Kidney (tissue), 14 donors: ENCODE results near the gene CD276. TPM values are rescaled to one million over a fixed set of nuclear protein-coding genes. Genes with fewer than 3 reads are reported as not detected.

Experiments used
- DNase-seq, 5 donors: peaks; one replicate each; pipeline ENCODE4 v3.0.0-alpha.2; 2013 to 2020
- FAIRE-seq: peaks from 2 replicates; lab custom pipeline; 2012; peaks lifted over from hg19 to GRCh38; lab: Jason Lieb, UNC
- H3K27ac ChIP-seq, 2 donors: one replicate each; pipeline ENCODE4 v1.7.0; 2013; ENCODE audit warnings: low read depth in 2 of 2, low read length in 2 of 2, inconsistent platforms in 1 of 2
- H3K27me3 ChIP-seq: one replicate; pipeline ENCODE4 v1.7.1; 2013; ENCODE audit warnings: low read length, inconsistent platforms; ENCODE audit not compliant: control insufficient read depth, insufficient read depth
- H3K36me3 ChIP-seq, 3 donors: one replicate each; pipeline versions ENCODE4 v1.7.0 to v1.7.1; 2013; ENCODE audit warnings: low read length in 3 of 3, control low read depth in 1 of 3, inconsistent platforms in 1 of 3; ENCODE audit not compliant: insufficient read depth in 3 of 3, control insufficient read depth in 2 of 3
- H3K4me1 ChIP-seq, 3 donors: one replicate each; pipeline versions ENCODE4 v1.7.0 to v1.7.1; 2013; ENCODE audit warnings: low read length in 3 of 3, inconsistent platforms in 1 of 3, low read depth in 1 of 3; ENCODE audit not compliant: control insufficient read depth in 2 of 3, insufficient read depth in 2 of 3
- H3K4me3 ChIP-seq, 3 donors: one replicate each; pipeline versions ENCODE4 v1.7.0 to v1.8.1; 2013; ENCODE audit warnings: low read length in 3 of 3, control low read depth in 1 of 3, inconsistent platforms in 1 of 3
- H3K9ac ChIP-seq, 3 donors: one replicate each; pipeline versions ENCODE4 v1.7.0 to v1.7.1; 2013; ENCODE audit warnings: low read length in 3 of 3, control low read depth in 1 of 3, inconsistent platforms in 1 of 3
- H3K9me3 ChIP-seq, 3 donors: one replicate each; pipeline versions ENCODE4 v1.7.0 to v1.7.1; 2013; ENCODE audit warnings: low read length in 3 of 3, control low read depth in 1 of 3, inconsistent platforms in 1 of 3; ENCODE audit not compliant: control insufficient read depth in 2 of 3, insufficient read depth in 1 of 3
- CTCF ChIP-seq: IDR thresholded peaks from 3 replicates; pipeline ENCODE4 v1.5.1; 2012; ENCODE audit warnings: mild to moderate bottlenecking, moderate library complexity, borderline replicate concordance; ENCODE audit not compliant: insufficient read depth; ENCODE audit errors: extremely low read depth
- intact Hi-C: fragments of 100-400 bp; cut with DNase I; formaldehyde crosslinking; loops from one replicate; pipeline ENCODE4 v1.11.1; 2022
- polyA plus RNA-seq: library from polyadenylated mRNA; stranded (reverse); fragments of 350-450 nt; fragmentation: Illumina TruSeq; extraction: RNeasy Lipid Tissue Mini Kit (QIAGEN cat#74804); gene quantifications from one replicate; pipeline ENCODE4 v1.2.3, GENCODE V29; 2014; ENCODE audit warnings: low read depth, low replicate concordance; ENCODE audit not compliant: insufficient read depth
- total RNA-seq: library from RNA; stranded (reverse); fragmentation: NEBNext Ultra II Directional; extraction: Animal tissue kit (Norgen Biotek cat#: 25700); gene quantifications from one replicate; pipeline ENCODE4 v1.2.1, GENCODE V29; 2021
- donor health status: control.
- donor health status: control.
- donor health status: control.
- donor health status: control.
- donor health status: control.
- donor health status: DM: yes; HTN: yes; CAD: no.
- donor health status: Normal renal cell carcinoma (clear cell type).

CD276 gene
- total and polyA plus RNA-seq, 2 donors from 2014 or later, result 25.0 to 31.5 TPM

GRCh38 chr15:73687351-73687750 lies 3.2 kb downstream of the CD276 start:
- DNase-seq (no peak), FAIRE-seq (no peak)
- Histone ChIP-seq H3K4me3 (no peak overlapping the region), H3K27me3 (no peaks in the 10 kb centered on the region), H3K27ac (no peak overlapping the region), H3K4me1 (peaks cover 2 to 8% (median 6%) of the 10 kb centered on the region in 3 donors), H3K36me3 (no peaks in the 10 kb centered on the region), H3K9me3 (no peaks in the 10 kb centered on the region), H3K9ac (no peak overlapping the region)
- no peak for TF ChIP-seq CTCF
- intact Hi-C loops, result no loop called here

DNA sequence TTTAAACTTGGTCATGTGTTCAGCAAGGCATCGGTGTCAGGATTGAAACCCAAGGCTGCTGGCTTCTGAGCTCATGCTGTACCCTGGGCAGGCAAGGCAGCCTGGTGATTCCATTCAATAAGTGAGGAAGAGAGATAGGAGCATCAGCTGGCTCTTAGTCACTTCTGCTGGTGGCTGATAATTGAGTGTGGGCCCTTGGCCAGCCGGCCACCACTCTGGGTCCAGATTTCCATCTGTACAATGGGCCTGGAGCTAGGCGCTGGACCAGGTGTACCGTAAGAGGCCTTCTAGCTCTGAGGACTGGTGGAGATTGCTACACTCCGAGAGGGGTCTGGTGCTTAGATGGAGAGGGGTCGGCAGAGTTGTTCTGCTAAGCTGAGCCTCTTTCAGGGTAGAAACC lies 4.3 kb downstream of the CD276 start:
- no peaks in the 10 kb centered on the region for H3K27me3 ChIP-seq
- no peak for DNase-seq
- no peaks in the 10 kb centered on the region for H3K9me3 ChIP-seq
- no peak for TF ChIP-seq CTCF
- no peak for FAIRE-seq
- no peak overlapping the region for H3K9ac ChIP-seq
- H3K4me1 ChIP-seq, result peaks cover 2 to 8% (median 6%) of the 10 kb centered on the region in 3 donors
- H3K4me3 ChIP-seq, result no peak overlapping the region
- H3K27ac ChIP-seq, result no peak overlapping the region
- no peaks in the 10 kb centered on the region for H3K36me3 ChIP-seq
- intact Hi-C loops, result no loop called here

GRCh38 chr15:73691396-73691795 lies 7.2 kb downstream of the CD276 start:
- no peak for FAIRE-seq
- Histone ChIP-seq H3K36me3 (no peaks in the 10 kb centered on the region), H3K9me3 (no peaks in the 10 kb centered on the region), H3K27me3 (no peaks in the 10 kb centered on the region), H3K9ac (no peak overlapping the region), H3K4me1 (peaks cover 0 to 1% (median 0%) of the 10 kb centered on the region in 3 donors), H3K27ac (no peak overlapping the region), H3K4me3 (no peak overlapping the region)
- intact Hi-C loops, result no loop called here
- peak in 2 of 5 donors; percentile 10 to 25 for DNase-seq
- TF ChIP-seq CTCF, result no peak

DNA sequence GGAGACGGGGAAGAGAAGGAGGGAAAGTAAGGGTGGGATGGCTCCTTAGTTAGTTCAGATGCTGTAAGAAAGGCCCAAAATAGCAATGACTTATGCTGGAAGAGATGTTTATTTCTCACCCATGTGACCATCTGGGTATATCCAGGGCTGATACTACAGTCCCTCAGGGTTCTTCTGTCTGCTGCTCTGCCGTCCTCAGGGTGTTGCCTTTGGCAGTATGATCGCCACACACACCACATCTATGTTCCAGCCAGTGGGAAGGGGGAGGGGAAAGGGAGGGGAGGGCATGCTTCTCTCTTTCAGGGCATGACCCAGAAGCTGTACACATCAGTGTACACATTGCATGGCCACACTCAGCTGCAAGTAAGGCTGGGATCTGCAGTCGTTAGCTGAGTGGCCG lies 10.2 kb downstream of the CD276 start:
- Histone ChIP-seq H3K9me3 (no peaks in the 10 kb centered on the region), H3K4me3 (no peak overlapping the region), H3K36me3 (no peaks in the 10 kb centered on the region), H3K9ac (no peak overlapping the region), H3K27me3 (no peaks in the 10 kb centered on the region), H3K27ac (no peak overlapping the region), H3K4me1 (peaks cover 0 to 5% (median 5%) of the 10 kb centered on the region in 3 donors)
- intact Hi-C loops, result no loop called here
- DNase-seq (no peak), FAIRE-seq (no peak)
- no peak for TF ChIP-seq CTCF
